GM19395 (cell line): ENCODE measurements around the gene HNF1B.

Experiments
- ATAC-seq: cut with Tn5 transposase; IDR thresholded peaks from one replicate; pipeline ENCODE4 v1.9.1; 2021; ENCODE audit warnings: mild to moderate bottlenecking, moderate library complexity; ENCODE audit not compliant: unreplicated experiment

The HNF1B gene

GRCh38 chr17:37737081-37737480, 7.8 kb downstream of the HNF1B start:
- ATAC-seq = no peak

- ATAC-seq = no peak
These were observed 8.4 kb downstream of the HNF1B start for GRCh38 chr17:37736428-37736827.

GRCh38 chr17:37735165-37735564, 9.7 kb downstream of the HNF1B start:
- no peak for ATAC-seq

GRCh38 chr17:37732316-37732715, 12.5 kb downstream of the HNF1B start:
- ATAC-seq = no peak

GRCh38 chr17:37731056-37731455, 13.8 kb downstream of the HNF1B start:
- ATAC-seq = no peak

- ATAC-seq = no peak
These were observed 15.0 kb downstream of the HNF1B start for GRCh38 chr17:37729905-37730304.

- no peak for ATAC-seq
These were observed 17.8 kb downstream of the HNF1B start for GRCh38 chr17:37726891-37727675.

GRCh38 chr17:37726248-37726647, 18.6 kb downstream of the HNF1B start:
- ATAC-seq = no peak

- no peak for ATAC-seq
These were observed 19.2 kb downstream of the HNF1B start for GRCh38 chr17:37725601-37726146.

GRCh38 chr17:37725021-37725595, 19.8 kb downstream of the HNF1B start:
- ATAC-seq = no peak

GRCh38 chr17:37720989-37721388, 23.9 kb downstream of the HNF1B start:
- no peak for ATAC-seq

- ATAC-seq = no peak
These were observed 25.0 kb downstream of the HNF1B start for GRCh38 chr17:37719866-37720265.

- no peak for ATAC-seq
These were observed 26.4 kb downstream of the HNF1B start for GRCh38 chr17:37718324-37719048.

- ATAC-seq = no peak
These were observed 27.1 kb downstream of the HNF1B start for GRCh38 chr17:37717627-37718323.

GRCh38 chr17:37714897-37715296, 30.0 kb downstream of the HNF1B start:
- no peak for ATAC-seq

GRCh38 chr17:37713624-37714023, 31.2 kb downstream of the HNF1B start:
- no peak for ATAC-seq

- ATAC-seq = no peak
These were observed 31.8 kb downstream of the HNF1B start for GRCh38 chr17:37713028-37713431.

- ATAC-seq = no peak
These were observed 33.7 kb downstream of the HNF1B start for GRCh38 chr17:37711113-37711512.

GRCh38 chr17:37710344-37710886, 34.4 kb downstream of the HNF1B start:
- no peak for ATAC-seq

GRCh38 chr17:37708616-37709212, 36.1 kb downstream of the HNF1B start:
- ATAC-seq = no peak
